ENCODE data around the gene VTI1A. TPM values are rescaled to one million over a fixed set of nuclear protein-coding genes. Genes with fewer than 3 reads are reported as not detected.

Gene VTI1A
- total and polyA plus RNA-seq, 2 of the 13 experiments (the other 11 are each of a cell fraction or from before 2014, with no cell fraction given): 11.7 to 32.7 TPM

DNA sequence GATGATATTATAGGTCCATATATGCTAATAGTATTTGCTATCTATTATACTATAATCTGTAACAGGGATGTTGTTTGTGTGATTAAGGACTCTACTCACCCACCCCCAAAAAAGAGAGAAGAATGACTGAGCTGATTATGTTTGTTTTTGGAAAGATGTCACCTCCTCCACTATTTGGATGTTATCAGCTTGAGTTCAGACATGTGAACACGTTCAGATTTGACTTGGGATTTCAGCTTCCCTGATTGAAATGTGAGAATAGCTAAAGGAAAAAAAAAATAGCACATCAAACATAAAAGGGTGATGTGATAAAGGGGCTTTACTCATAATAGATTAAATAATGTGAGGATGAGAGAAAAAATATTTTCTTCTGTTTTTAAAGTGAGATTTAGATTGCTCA is 81.2 kb downstream of the VTI1A start:
- FAIRE-seq (no peak), DNase-seq (ENCODE audit: low spot score) (no peak), ATAC-seq (no peak)
- H3K9me3 ChIP-seq (ENCODE audit: low read length): no peaks in the 10 kb centered on the region
- H4K20me1 ChIP-seq (ENCODE audit: insufficient read depth, low read length): no peaks in the 10 kb centered on the region
- H3K36me3 ChIP-seq (replicated peaks in 1 of 2; ENCODE audit: control insufficient read depth in 1 of 2, insufficient read depth in 2 of 2, low read length in 2 of 2): peaks cover 0 to 2% of the 10 kb centered on the region in 2 experiments; a peak in 1 of 5 replicates
- no peak overlapping the region for H2AFZ ChIP-seq (ENCODE audit: low read length)
- CTCF ChIA-PET (ENCODE audit: low intra/inter-chr PET ratio, low total read pairs): no interaction called here
- H3K4me3 ChIP-seq (replicated peaks in 1 of 3; ENCODE audit: insufficient read depth in 1 of 3, low read depth in 2 of 3, low read length in 3 of 3): no peak overlapping the region
- 66% methylated on average over 1 of the region's 1 CpG for WGBS (ENCODE audit: low lambda C conversion rate)
- H3K4me1 ChIP-seq (ENCODE audit: insufficient read depth, low read length): no peaks in the 10 kb centered on the region
- no peak overlapping the region for H3K4me2 ChIP-seq (ENCODE audit: low read depth, low read length)
- no TSS peak for BruUV-seq (replicated peaks)
- no peaks in the 10 kb centered on the region for H3K27me3 ChIP-seq (ENCODE audit: control insufficient read depth in 1 of 2, insufficient read depth in 2 of 2, low read length in 2 of 2)
- intact Hi-C loops (cut with micrococcal nuclease; ENCODE audit: unreplicated experiment) (no loop called here), in situ Hi-C loops (cut with HindIII; ENCODE audit: extremely low pct_ligation_motif_present, low pct_unique_long_range_greater_than_20kb) (no loop called here)
- no peak overlapping the region for H3K27ac ChIP-seq (ENCODE audit: extremely low read length, insufficient read depth, low read length)
- H3K9ac ChIP-seq (ENCODE audit: insufficient read depth, low read depth, low read length): no peak overlapping the region
- no peaks in the 10 kb centered on the region for H3K79me2 ChIP-seq (ENCODE audit: insufficient read depth, low read length)
- POLR2A ChIA-PET: no interaction called here
- TF ChIP-seq ZNF180 (CRISPR knock-in tag; IDR thresholded peaks at IDR 0.05; ENCODE audit: borderline replicate concordance, low read depth) (no peak), ZNF383 (CRISPR knock-in tag; IDR thresholded peaks at IDR 0.05; ENCODE audit: borderline replicate concordance) (no peak), TEAD2 (CRISPR knock-in tag; IDR thresholded peaks at IDR 0.05) (no peak), ZNF232 (CRISPR knock-in tag; IDR thresholded peaks at IDR 0.05; ENCODE audit: borderline replicate concordance) (no peak), ZBTB8A (CRISPR knock-in tag; IDR thresholded peaks at IDR 0.05; ENCODE audit: borderline replicate concordance, low read depth) (no peak), ZC3H13 (CRISPR knock-in tag; IDR thresholded peaks at IDR 0.05) (no peak), IRF2 (CRISPR knock-in tag; IDR thresholded peaks at IDR 0.05) (no peak), MBD4 (IDR thresholded peaks at IDR 0.05; ENCODE audit: borderline replicate concordance, low read length) (no peak), PRDM15 (CRISPR knock-in tag; IDR thresholded peaks at IDR 0.05) (no peak)
- TF ChIP-seq, protein P1, sequence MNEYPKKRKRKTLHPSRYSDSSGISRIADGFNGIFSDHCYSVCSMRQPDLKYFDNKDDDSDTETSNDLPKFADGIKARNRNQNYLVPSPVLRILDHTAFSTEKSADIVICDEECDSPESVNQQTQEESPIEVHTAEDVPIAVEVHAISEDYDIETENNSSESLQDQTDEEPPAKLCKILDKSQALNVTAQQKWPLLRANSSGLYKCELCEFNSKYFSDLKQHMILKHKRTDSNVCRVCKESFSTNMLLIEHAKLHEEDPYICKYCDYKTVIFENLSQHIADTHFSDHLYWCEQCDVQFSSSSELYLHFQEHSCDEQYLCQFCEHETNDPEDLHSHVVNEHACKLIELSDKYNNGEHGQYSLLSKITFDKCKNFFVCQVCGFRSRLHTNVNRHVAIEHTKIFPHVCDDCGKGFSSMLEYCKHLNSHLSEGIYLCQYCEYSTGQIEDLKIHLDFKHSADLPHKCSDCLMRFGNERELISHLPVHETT (CRISPR knock-in tag; conservative IDR thresholded peaks at IDR 0.05): no peak
- TF ChIP-seq, protein P2, sequence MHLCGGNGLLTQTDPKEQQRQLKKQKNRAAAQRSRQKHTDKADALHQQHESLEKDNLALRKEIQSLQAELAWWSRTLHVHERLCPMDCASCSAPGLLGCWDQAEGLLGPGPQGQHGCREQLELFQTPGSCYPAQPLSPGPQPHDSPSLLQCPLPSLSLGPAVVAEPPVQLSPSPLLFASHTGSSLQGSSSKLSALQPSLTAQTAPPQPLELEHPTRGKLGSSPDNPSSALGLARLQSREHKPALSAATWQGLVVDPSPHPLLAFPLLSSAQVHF (CRISPR knock-in tag; IDR thresholded peaks at IDR 0.05): no peak

Measured in HepG2 (cell line).